DMS 273 treated with DMSO at 0.1 percent for 48 hours (cell line): ENCODE data around the gene RSBN1L.
A peak's percentile ranks its signal among the peaks of the same experiment; 100 is the strongest.
"Not testable (repeated sequence)": the region's sequence is repeated elsewhere in the genome, so short reads cannot be mapped to it uniquely, and the experiment has no call there.

Source experiments
- DNase-seq: peaks from one replicate; lab custom pipeline; 2025; lab: John Stamatoyannopoulos, UW

The RSBN1L gene

GRCh38 chr7:77770316-77770715 lies 74.1 kb downstream of the RSBN1L start:
- DNase-seq = no peak

- DNase-seq = no peak
These were observed 75.6 kb downstream of the RSBN1L start for GRCh38 chr7:77771901-77772300.

- DNase-seq = no peak
These were observed 82.3 kb downstream of the RSBN1L start for GRCh38 chr7:77778535-77778934.

GRCh38 chr7:77782383-77782782 lies 86.1 kb downstream of the RSBN1L start:
- no peak for DNase-seq

- no peak for DNase-seq
These were observed 86.9 kb downstream of the RSBN1L start for GRCh38 chr7:77783111-77783510.

GRCh38 chr7:77783545-77783944 lies 87.3 kb downstream of the RSBN1L start:
- no peak for DNase-seq

- DNase-seq = not testable (repeated sequence)
These were observed 88.2 kb downstream of the RSBN1L start for GRCh38 chr7:77784426-77784825.

- DNase-seq = no peak
These were observed 89.8 kb downstream of the RSBN1L start for GRCh38 chr7:77786018-77786417.

- DNase-seq = no peak
These were observed 90.5 kb downstream of the RSBN1L start for GRCh38 chr7:77786741-77787140.

- DNase-seq = no peak
These were observed 92.2 kb downstream of the RSBN1L start for GRCh38 chr7:77788327-77788902.

- no peak for DNase-seq
These were observed 95.1 kb downstream of the RSBN1L start for GRCh38 chr7:77791336-77791735.

- DNase-seq = no peak
These were observed 95.7 kb downstream of the RSBN1L start for GRCh38 chr7:77791956-77792355.

- no peak for DNase-seq
These were observed 97.7 kb downstream of the RSBN1L start for GRCh38 chr7:77794000-77794399.

GRCh38 chr7:77796109-77796508 lies 99.8 kb downstream of the RSBN1L start:
- no peak for DNase-seq

GRCh38 chr7:77796960-77797359 lies 100.7 kb downstream of the RSBN1L start:
- DNase-seq = no peak

GRCh38 chr7:77797734-77798393 lies 101.6 kb downstream of the RSBN1L start:
- no peak for DNase-seq

GRCh38 chr7:77798394-77799077 lies 102.3 kb downstream of the RSBN1L start, which contains the start of the genes PHTF2 and TMEM60:
PHTF2 (plus strand) TSS chr7:77798773.
TMEM60 (minus strand) TSS chr7:77798434; CDS start chr7:77794373, 4,061 bp downstream.
- DNase-seq = peak; percentile 100

- no peak for DNase-seq
These were observed 103.1 kb downstream of the RSBN1L start for GRCh38 chr7:77799078-77799964.

GRCh38 chr7:77800158-77800557 lies 103.9 kb downstream of the RSBN1L start:
- no peak for DNase-seq

- no peak for DNase-seq
These were observed 104.5 kb downstream of the RSBN1L start for GRCh38 chr7:77800730-77801129.

- DNase-seq = no peak
These were observed 106.5 kb downstream of the RSBN1L start for GRCh38 chr7:77802557-77803405.
